HG03139 (cell line): ENCODE measurements around the gene CD44.

Experiments
- ATAC-seq: cut with Tn5 transposase; IDR thresholded peaks from one replicate; pipeline ENCODE4 v1.9.1; 2021; ENCODE audit not compliant: unreplicated experiment

The CD44 gene

GRCh38 chr11:35136311-35136710 lies 2.7 kb upstream of the CD44 start:
- no peak for ATAC-seq

- ATAC-seq, result no peak
These were observed 913 bp upstream of the CD44 start for GRCh38 chr11:35138058-35138457.

- ATAC-seq, result no peak
These were observed 397 bp upstream of the CD44 start for GRCh38 chr11:35138606-35138942.

- no peak for ATAC-seq
These were observed 831 bp downstream of the CD44 start for GRCh38 chr11:35139722-35140282.

GRCh38 chr11:35141071-35141470 lies 2.1 kb downstream of the CD44 start:
- ATAC-seq, result no peak

- no peak for ATAC-seq
These were observed 2.6 kb downstream of the CD44 start for GRCh38 chr11:35141571-35141971.

GRCh38 chr11:35142481-35143075 lies 3.6 kb downstream of the CD44 start:
- no peak for ATAC-seq

- no peak for ATAC-seq
These were observed 4.5 kb downstream of the CD44 start for GRCh38 chr11:35143297-35144135.

GRCh38 chr11:35144136-35144741 lies 5.3 kb downstream of the CD44 start:
- ATAC-seq, result peak; percentile 49

- ATAC-seq, result no peak
These were observed 5.8 kb downstream of the CD44 start for GRCh38 chr11:35144806-35145205.

- peak; percentile 64 for ATAC-seq
These were observed 6.3 kb downstream of the CD44 start for GRCh38 chr11:35145271-35145670.

GRCh38 chr11:35146074-35146521 lies 7.1 kb downstream of the CD44 start:
- no peak for ATAC-seq

- ATAC-seq, result no peak
These were observed 7.7 kb downstream of the CD44 start for GRCh38 chr11:35146711-35147110.

GRCh38 chr11:35147235-35147634 lies 8.3 kb downstream of the CD44 start:
- ATAC-seq, result no peak

GRCh38 chr11:35148163-35148837 lies 9.3 kb downstream of the CD44 start:
- no peak for ATAC-seq

GRCh38 chr11:35150454-35150853 lies 11.5 kb downstream of the CD44 start:
- no peak for ATAC-seq

- no peak for ATAC-seq
These were observed 12.3 kb downstream of the CD44 start for GRCh38 chr11:35151241-35151640.

- no peak for ATAC-seq
These were observed 12.8 kb downstream of the CD44 start for GRCh38 chr11:35151683-35152280.

- no peak for ATAC-seq
These were observed 13.6 kb downstream of the CD44 start for GRCh38 chr11:35152575-35152974.

GRCh38 chr11:35153280-35153679 lies 14.3 kb downstream of the CD44 start:
- ATAC-seq, result no peak

- ATAC-seq, result no peak
These were observed 16.0 kb downstream of the CD44 start for GRCh38 chr11:35154952-35155351.
